GM12872 (cell line): ENCODE measurements around the gene TPCN1.

ENCODE experiments used
- CTCF ChIP-seq: IDR thresholded peaks from 3 replicates; pipeline ENCODE4 v1.5.1; 2011; ENCODE audit warnings: low read depth, mild to moderate bottlenecking, low read length, moderate library complexity; ENCODE audit not compliant: insufficient read depth

The TPCN1 gene

GRCh38 chr12:113297214-113297587, 75.9 kb downstream of the TPCN1 start:
- TF ChIP-seq CTCF = no peak

GRCh38 chr12:113297621-113298471, 76.6 kb downstream of the TPCN1 start:
- no peak for TF ChIP-seq CTCF

GRCh38 chr12:113298472-113298817, 77.2 kb downstream of the TPCN1 start:
- no peak for TF ChIP-seq CTCF

- no peak for TF ChIP-seq CTCF
These were observed 77.7 kb downstream of the TPCN1 start for GRCh38 chr12:113298861-113299545.

GRCh38 chr12:113299619-113300237, 78.5 kb downstream of the TPCN1 start:
- no peak for TF ChIP-seq CTCF

- no peak for TF ChIP-seq CTCF
These were observed 80.5 kb downstream of the TPCN1 start for GRCh38 chr12:113301811-113302210.

- no peak for TF ChIP-seq CTCF
These were observed 81.2 kb downstream of the TPCN1 start for GRCh38 chr12:113302466-113302865.
